Measurements from ENCODE around the gene MTG2.

The MTG2 gene

GRCh38 chr20:62246872-62247652 lies 64.2 kb downstream of the MTG2 start:
- no peaks in the 10 kb centered on the region for H3K27me3 Mint-ChIP-seq
- no peak overlapping the region for H3K4me3 Mint-ChIP-seq
- DNase-seq: no peak
- peaks cover 9% of the 10 kb centered on the region for H3K4me1 Mint-ChIP-seq
- CTCF ChIA-PET: no interaction called here
- no peaks in the 10 kb centered on the region for H3K36me3 Mint-ChIP-seq
- H3K9me3 Mint-ChIP-seq: no peaks in the 10 kb centered on the region
- no peak overlapping the region for H3K27ac Mint-ChIP-seq

DNA sequence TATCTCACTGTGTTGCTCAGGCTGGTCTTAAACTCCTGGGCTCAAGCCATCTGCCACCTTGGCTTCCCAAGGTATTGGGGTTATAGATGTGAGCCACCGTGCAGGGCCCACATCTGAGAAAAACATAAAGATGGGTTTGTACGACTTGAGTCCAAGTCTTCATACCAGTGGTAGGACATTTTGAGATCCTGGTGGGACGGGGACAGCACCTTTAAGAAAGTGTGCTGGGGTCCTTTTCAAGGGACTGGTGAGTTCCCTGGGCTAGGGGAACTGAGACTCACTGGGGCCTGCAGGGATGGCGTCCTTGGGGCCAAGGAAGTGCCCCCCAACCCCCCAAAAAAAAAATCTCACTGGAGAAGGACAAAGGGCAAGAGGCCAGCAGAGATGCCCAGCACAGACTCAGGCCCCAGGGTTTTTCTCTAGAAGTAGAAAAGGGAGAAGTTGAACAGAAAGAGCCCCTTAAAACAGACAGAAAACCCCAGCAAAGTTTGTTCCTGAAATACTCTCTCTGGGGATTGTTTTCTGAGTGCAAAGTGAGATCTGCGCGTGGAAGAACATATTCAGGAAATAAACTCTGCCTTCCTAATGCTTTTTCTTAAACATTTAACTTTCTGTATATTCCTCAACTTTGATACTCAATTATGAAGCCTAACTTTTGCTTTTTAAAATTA lies 66.2 kb downstream of the MTG2 start:
- Mint-ChIP-seq H3K9me3 (no peaks in the 10 kb centered on the region), H3K4me1 (peaks cover 9% of the 10 kb centered on the region)

DNA sequence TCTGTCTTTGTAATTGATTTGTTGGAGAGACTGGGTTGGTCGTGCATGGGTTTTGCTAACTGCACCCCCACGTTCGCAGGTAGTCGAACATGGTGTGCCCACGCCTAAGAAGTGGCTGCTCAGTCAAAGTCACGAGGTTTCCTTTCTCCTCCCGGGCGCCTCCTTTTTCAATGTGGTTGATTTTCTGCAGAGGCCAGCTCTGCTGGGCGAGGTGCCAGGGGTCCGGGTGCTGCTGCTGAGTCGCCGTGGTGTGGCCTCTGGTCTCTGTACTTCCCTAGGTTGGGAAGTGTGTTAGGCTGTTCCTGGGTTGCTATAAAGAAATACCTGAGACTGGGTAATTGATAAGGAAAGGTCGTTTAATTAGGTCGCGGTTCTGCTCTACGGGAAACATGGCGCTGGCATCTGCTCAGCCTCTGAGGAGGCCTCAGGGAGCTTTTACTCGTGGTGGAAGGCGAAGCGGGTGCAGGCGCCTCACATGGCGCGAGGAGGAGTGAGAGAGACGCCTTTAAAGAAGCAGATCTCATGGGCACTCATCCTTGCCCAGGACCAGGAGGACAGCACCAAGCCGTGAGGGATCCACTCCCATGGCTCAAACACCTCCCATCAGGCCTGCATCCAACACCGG lies 69.6 kb downstream of the MTG2 start:
- Mint-ChIP-seq H3K27me3 (no peaks in the 10 kb centered on the region), H3K4me1 (no peaks in the 10 kb centered on the region), H3K27ac (no peak overlapping the region), H3K4me3 (no peak overlapping the region), H3K36me3 (peaks cover 4% of the 10 kb centered on the region), H3K9me3 (no peaks in the 10 kb centered on the region)
- CTCF ChIA-PET: no interaction called here
- DNase-seq: no peak

More for the DNA sequence above, 66.2 kb downstream of the MTG2 start:
- no peak overlapping the region for H3K27ac Mint-ChIP-seq
- DNase-seq: no peak
- no peak overlapping the region for H3K4me3 Mint-ChIP-seq
- no peaks in the 10 kb centered on the region for H3K27me3 Mint-ChIP-seq
- CTCF ChIA-PET: no interaction called here
- no peaks in the 10 kb centered on the region for H3K36me3 Mint-ChIP-seq

All from activated naive CD4-positive, alpha-beta T cell treated with anti-CD3 and anti-CD28 coated beads, Interleukin-2, amount 10 ng/mL, durations not matched to agents 7 days and 5 days (primary cell).